Testis (tissue), 2 donors: ENCODE results near the gene CDIPT.

Experiments used
- CTCF ChIP-seq, 3 experiments: fragments of 450-650 bp in 2 of 3; fragments of 200-600 bp in 1 of 3; sonication (generic) in 1 of 3; IDR thresholded peaks; one replicate each; pipeline ENCODE4 v1.5.1; 2016 to 2019; ENCODE audit warnings: antibody characterized with exemption in 3 of 3, mild to moderate bottlenecking in 2 of 3, moderate library complexity in 1 of 3
- POLR2A ChIP-seq: fragments of 450-650 bp; IDR thresholded peaks from one replicate; pipeline ENCODE4 v1.6.1; 2017; ENCODE audit warnings: antibody characterized with exemption, mild to moderate bottlenecking, moderate library complexity

- TF ChIP-seq CTCF (IDR thresholded peaks at IDR 0.05) (no peak), POLR2A (no peak)
These were observed 45.7 kb upstream of the CDIPT start for GRCh38 chr16:29908719-29909220.
